Suprapubic skin (tissue), 3 donors: ENCODE results near the gene OSTC.

Source experiments
- POLR2AphosphoS5 ChIP-seq, 3 donors: sonication (generic); formaldehyde crosslinking; IDR thresholded peaks; one replicate each; pipeline ENCODE4 v1.6.1; 2017; ENCODE audit warnings: antibody characterized with exemption in 3 of 3
- TF ChIP-seq, protein P1 (sequence below), 2 donors: fragments of 200-600 bp in 1 of 2; fragments of 450-650 bp in 1 of 2; sonication (generic) in 1 of 2; IDR thresholded peaks; one replicate each; pipeline ENCODE4 v1.5.1; 2016 to 2019; ENCODE audit warnings: antibody characterized with exemption in 2 of 2, mild to moderate bottlenecking in 1 of 2, moderate library complexity in 1 of 2

DNA sequence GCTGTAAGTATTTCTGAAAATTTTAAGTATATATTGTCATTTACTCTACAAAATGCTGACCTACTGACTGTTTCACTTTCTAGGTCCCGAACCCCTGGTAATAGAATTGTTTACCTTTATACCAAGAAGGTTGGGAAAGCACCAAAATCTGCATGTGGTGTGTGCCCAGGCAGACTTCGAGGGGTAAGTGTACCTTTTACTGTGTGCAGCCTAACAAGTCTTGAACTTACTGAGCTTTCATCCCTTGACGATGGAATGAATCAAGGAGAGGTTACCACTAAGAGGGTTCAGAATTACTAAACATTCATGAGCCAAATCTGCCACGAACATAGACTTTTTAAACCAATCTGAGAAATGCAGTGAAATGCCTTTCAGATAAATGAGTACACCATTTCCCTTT, 28.4 kb upstream of the OSTC start:
- TF ChIP-seq, protein P1, sequence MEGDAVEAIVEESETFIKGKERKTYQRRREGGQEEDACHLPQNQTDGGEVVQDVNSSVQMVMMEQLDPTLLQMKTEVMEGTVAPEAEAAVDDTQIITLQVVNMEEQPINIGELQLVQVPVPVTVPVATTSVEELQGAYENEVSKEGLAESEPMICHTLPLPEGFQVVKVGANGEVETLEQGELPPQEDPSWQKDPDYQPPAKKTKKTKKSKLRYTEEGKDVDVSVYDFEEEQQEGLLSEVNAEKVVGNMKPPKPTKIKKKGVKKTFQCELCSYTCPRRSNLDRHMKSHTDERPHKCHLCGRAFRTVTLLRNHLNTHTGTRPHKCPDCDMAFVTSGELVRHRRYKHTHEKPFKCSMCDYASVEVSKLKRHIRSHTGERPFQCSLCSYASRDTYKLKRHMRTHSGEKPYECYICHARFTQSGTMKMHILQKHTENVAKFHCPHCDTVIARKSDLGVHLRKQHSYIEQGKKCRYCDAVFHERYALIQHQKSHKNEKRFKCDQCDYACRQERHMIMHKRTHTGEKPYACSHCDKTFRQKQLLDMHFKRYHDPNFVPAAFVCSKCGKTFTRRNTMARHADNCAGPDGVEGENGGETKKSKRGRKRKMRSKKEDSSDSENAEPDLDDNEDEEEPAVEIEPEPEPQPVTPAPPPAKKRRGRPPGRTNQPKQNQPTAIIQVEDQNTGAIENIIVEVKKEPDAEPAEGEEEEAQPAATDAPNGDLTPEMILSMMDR (IDR thresholded peaks at IDR 0.05): no peak
- no peak for TF ChIP-seq POLR2AphosphoS5 (IDR thresholded peaks at IDR 0.05)
